IPS-18a (cell line): ENCODE results near the gene ADTRP.
"Not testable (repeated sequence)": the region's sequence is repeated elsewhere in the genome, so short reads cannot be mapped to it uniquely, and the experiment has no call there.

Source experiments
- H3K27ac ChIP-seq: one replicate; pipeline ENCODE4 v1.5.1; 2013; ENCODE audit warnings: low read length
- H3K27me3 ChIP-seq: one replicate; pipeline ENCODE4 v1.6.1; 2013; ENCODE audit warnings: mild to moderate bottlenecking, low read length; ENCODE audit not compliant: control insufficient read depth, insufficient read depth
- H3K36me3 ChIP-seq: one replicate; pipeline ENCODE4 v1.6.1; 2013; ENCODE audit warnings: low read depth, low read length; ENCODE audit not compliant: control insufficient read depth
- H3K4me1 ChIP-seq: one replicate; pipeline ENCODE4 v1.6.1; 2013; ENCODE audit warnings: low read depth, low read length; ENCODE audit not compliant: control insufficient read depth
- H3K4me3 ChIP-seq: one replicate; pipeline ENCODE4 v1.5.1; 2013; ENCODE audit warnings: low read length
- H3K9ac ChIP-seq: one replicate; pipeline ENCODE4 v1.6.1; 2013; ENCODE audit warnings: mild to moderate bottlenecking, low read length, moderate library complexity
- H3K9me3 ChIP-seq: one replicate; pipeline ENCODE4 v1.6.1; 2013; ENCODE audit warnings: low read depth, low read length; ENCODE audit not compliant: control insufficient read depth

Gene ADTRP

GRCh38 chr6:11681770-11682169, 96.8 kb downstream of the ADTRP start:
- Histone ChIP-seq H3K36me3 (no peaks in the 10 kb centered on the region), H3K9ac (no peak overlapping the region), H3K9me3 (peaks cover 12% of the 10 kb centered on the region), H3K27ac (no peak overlapping the region), H3K4me3 (no peak overlapping the region), H3K4me1 (no peaks in the 10 kb centered on the region), H3K27me3 (no peaks in the 10 kb centered on the region)

- H3K27me3 ChIP-seq: no peaks in the 10 kb centered on the region
- no peak overlapping the region for H3K27ac ChIP-seq
- peaks cover 12% of the 10 kb centered on the region for H3K9me3 ChIP-seq
- H3K4me3 ChIP-seq: no peak overlapping the region
- no peak overlapping the region for H3K9ac ChIP-seq
- H3K4me1 ChIP-seq: no peaks in the 10 kb centered on the region
- H3K36me3 ChIP-seq: no peaks in the 10 kb centered on the region
Observed at GRCh38 chr6:11681357-11681756, 97.2 kb downstream of the ADTRP start.

GRCh38 chr6:11680479-11680878, 98.1 kb downstream of the ADTRP start:
- H3K27ac ChIP-seq, H3K36me3 ChIP-seq, H3K4me3 ChIP-seq, H3K4me1 ChIP-seq, H3K9ac ChIP-seq, H3K27me3 ChIP-seq: not testable (repeated sequence)
- peaks cover 12% of the 10 kb centered on the region for H3K9me3 ChIP-seq

- Histone ChIP-seq H3K9me3 (peaks cover 12% of the 10 kb centered on the region), H3K27me3 (no peaks in the 10 kb centered on the region), H3K27ac (no peak overlapping the region), H3K4me1 (no peaks in the 10 kb centered on the region), H3K4me3 (no peak overlapping the region), H3K36me3 (no peaks in the 10 kb centered on the region), H3K9ac (no peak overlapping the region)
Observed at GRCh38 chr6:11679099-11679498, 99.5 kb downstream of the ADTRP start.

- Histone ChIP-seq H3K36me3 (no peaks in the 10 kb centered on the region), H3K4me1 (no peaks in the 10 kb centered on the region), H3K27me3 (no peaks in the 10 kb centered on the region)
Observed at GRCh38 chr6:11675601-11676000, 103.0 kb downstream of the ADTRP start.

GRCh38 chr6:11672669-11673068, 105.9 kb downstream of the ADTRP start:
- no peak overlapping the region for H3K9ac ChIP-seq
- no peaks in the 10 kb centered on the region for H3K27me3 ChIP-seq
- no peak overlapping the region for H3K27ac ChIP-seq
- no peaks in the 10 kb centered on the region for H3K9me3 ChIP-seq
- H3K36me3 ChIP-seq: no peaks in the 10 kb centered on the region
- H3K4me3 ChIP-seq: no peak overlapping the region
- H3K4me1 ChIP-seq: no peaks in the 10 kb centered on the region

More at GRCh38 chr6:11675601-11676000, 103.0 kb downstream of the ADTRP start:
- Histone ChIP-seq H3K9me3 (peaks cover 7% of the 10 kb centered on the region), H3K27ac (no peak overlapping the region), H3K4me3 (no peak overlapping the region), H3K9ac (no peak overlapping the region)

- no peak overlapping the region for H3K27ac ChIP-seq
- H3K4me1 ChIP-seq: no peaks in the 10 kb centered on the region
- H3K4me3 ChIP-seq: no peak overlapping the region
- H3K27me3 ChIP-seq: no peaks in the 10 kb centered on the region
- H3K9me3 ChIP-seq: no peaks in the 10 kb centered on the region
- no peak overlapping the region for H3K9ac ChIP-seq
- H3K36me3 ChIP-seq: no peaks in the 10 kb centered on the region
Observed at GRCh38 chr6:11672256-11672655, 106.3 kb downstream of the ADTRP start.

GRCh38 chr6:11669696-11670095, 108.9 kb downstream of the ADTRP start:
- H3K9me3 ChIP-seq: no peaks in the 10 kb centered on the region
- no peaks in the 10 kb centered on the region for H3K36me3 ChIP-seq
- no peaks in the 10 kb centered on the region for H3K4me1 ChIP-seq
- H3K27ac ChIP-seq: no peak overlapping the region
- H3K4me3 ChIP-seq: no peak overlapping the region
- no peaks in the 10 kb centered on the region for H3K27me3 ChIP-seq
- H3K9ac ChIP-seq: no peak overlapping the region

GRCh38 chr6:11668455-11668854, 110.1 kb downstream of the ADTRP start:
- no peak overlapping the region for H3K4me3 ChIP-seq
- H3K9me3 ChIP-seq: no peaks in the 10 kb centered on the region
- no peaks in the 10 kb centered on the region for H3K27me3 ChIP-seq
- no peaks in the 10 kb centered on the region for H3K4me1 ChIP-seq
- no peak overlapping the region for H3K9ac ChIP-seq
- H3K27ac ChIP-seq: no peak overlapping the region
- no peaks in the 10 kb centered on the region for H3K36me3 ChIP-seq

GRCh38 chr6:11667876-11668275, 110.7 kb downstream of the ADTRP start:
- Histone ChIP-seq H3K27ac (no peak overlapping the region), H3K4me1 (no peaks in the 10 kb centered on the region), H3K36me3 (no peaks in the 10 kb centered on the region), H3K27me3 (no peaks in the 10 kb centered on the region), H3K9me3 (no peaks in the 10 kb centered on the region), H3K4me3 (no peak overlapping the region), H3K9ac (no peak overlapping the region)

GRCh38 chr6:11665604-11666326, 112.8 kb downstream of the ADTRP start:
- H3K27ac ChIP-seq: no peak overlapping the region
- H3K27me3 ChIP-seq: no peaks in the 10 kb centered on the region
- no peaks in the 10 kb centered on the region for H3K9me3 ChIP-seq
- H3K9ac ChIP-seq: no peak overlapping the region
- H3K36me3 ChIP-seq: no peaks in the 10 kb centered on the region
- H3K4me1 ChIP-seq: no peaks in the 10 kb centered on the region
- no peak overlapping the region for H3K4me3 ChIP-seq
